ENCODE measurements around the gene KLHL1.
A peak's percentile ranks its signal among the peaks of the same experiment; 100 is the strongest.

The KLHL1 gene

GRCh38 chr13:69997061-69997460, 111.2 kb downstream of the KLHL1 start:
- H3K4me3 ChIP-seq (ENCODE audit: low read depth, low read length): no peak overlapping the region
- H3K23ac ChIP-seq (ENCODE audit: low read length): no peak overlapping the region
- H3K27ac ChIP-seq (ENCODE audit: low read depth, low read length): no peak overlapping the region
- no peaks in the 10 kb centered on the region for H3K79me2 ChIP-seq (ENCODE audit: control insufficient read depth, insufficient read depth, low read length, poor library complexity)
- no peak overlapping the region for H3K4ac ChIP-seq (ENCODE audit: low read depth, low read length)
- H3K9ac ChIP-seq (ENCODE audit: low read length): no peak overlapping the region
- no peak overlapping the region for H4K12ac ChIP-seq (ENCODE audit: low read depth, low read length)
- no peak for DNase-seq
- no peak overlapping the region for H2AK5ac ChIP-seq (ENCODE audit: low read length)
- no peak overlapping the region for H2AFZ ChIP-seq (ENCODE audit: insufficient read depth, low read length, poor library complexity)
- H3K27me3 ChIP-seq (ENCODE audit: insufficient read depth, low read length): no peaks in the 10 kb centered on the region
- H4K91ac ChIP-seq (ENCODE audit: low read depth, low read length): no peak overlapping the region
- H3K4me1 ChIP-seq (ENCODE audit: control insufficient read depth in 1 of 2, insufficient read depth in 2 of 2, low read length in 2 of 2): no peaks in the 10 kb centered on the region
- H3K18ac ChIP-seq (ENCODE audit: low read length): no peak overlapping the region
- WGBS (ENCODE audit: extremely low coverage, insufficient coverage, insufficient read length): no CpG with 5 or more reads among the region's 4 CpGs
- no peaks in the 10 kb centered on the region for H3K79me1 ChIP-seq (ENCODE audit: low read length)
- no peaks in the 10 kb centered on the region for H3K36me3 ChIP-seq (ENCODE audit: control insufficient read depth in 1 of 2, insufficient read depth in 2 of 2, low read length in 2 of 2)
- H2BK12ac ChIP-seq (ENCODE audit: low read length): no peak overlapping the region
- no peak overlapping the region for H2BK5ac ChIP-seq (ENCODE audit: low read depth, low read length, poor library complexity)
- no peak overlapping the region for H3K14ac ChIP-seq (ENCODE audit: low read length)
- H2BK120ac ChIP-seq (ENCODE audit: insufficient read depth, low read length, poor library complexity): no peak overlapping the region
- H3K4me2 ChIP-seq (ENCODE audit: low read length): no peak overlapping the region
- no peak overlapping the region for H4K8ac ChIP-seq (ENCODE audit: low read depth, low read length)
- H3K9me3 ChIP-seq (ENCODE audit: insufficient read depth, low read depth, low read length): no peaks in the 10 kb centered on the region

- Histone ChIP-seq H3K4me2 (ENCODE audit: low read length) (no peak overlapping the region), H2BK12ac (ENCODE audit: low read length) (no peak overlapping the region), H2BK120ac (ENCODE audit: insufficient read depth, low read length, poor library complexity) (no peak overlapping the region), H4K12ac (ENCODE audit: low read depth, low read length) (no peak overlapping the region), H3K4me3 (ENCODE audit: low read depth, low read length) (no peak overlapping the region), H3K14ac (ENCODE audit: low read length) (no peak overlapping the region), H3K4me1 (ENCODE audit: control insufficient read depth in 1 of 2, insufficient read depth in 2 of 2, low read length in 2 of 2) (no peaks in the 10 kb centered on the region), H2AK5ac (ENCODE audit: low read length) (no peak overlapping the region), H3K36me3 (ENCODE audit: control insufficient read depth in 1 of 2, insufficient read depth in 2 of 2, low read length in 2 of 2) (no peaks in the 10 kb centered on the region), H2AFZ (ENCODE audit: insufficient read depth, low read length, poor library complexity) (no peak overlapping the region), H3K27me3 (ENCODE audit: insufficient read depth, low read length) (no peaks in the 10 kb centered on the region), H4K91ac (ENCODE audit: low read depth, low read length) (no peak overlapping the region), H4K8ac (ENCODE audit: low read depth, low read length) (no peak overlapping the region), H3K79me1 (ENCODE audit: low read length) (no peaks in the 10 kb centered on the region), H3K18ac (ENCODE audit: low read length) (no peak overlapping the region), H3K79me2 (ENCODE audit: control insufficient read depth, insufficient read depth, low read length, poor library complexity) (no peaks in the 10 kb centered on the region), H3K23ac (ENCODE audit: low read length) (no peak overlapping the region), H3K27ac (ENCODE audit: low read depth, low read length) (no peak overlapping the region), H3K9me3 (ENCODE audit: insufficient read depth, low read depth, low read length) (no peaks in the 10 kb centered on the region), H3K9ac (ENCODE audit: low read length) (no peak overlapping the region), H2BK5ac (ENCODE audit: low read depth, low read length, poor library complexity) (no peak overlapping the region), H3K4ac (ENCODE audit: low read depth, low read length) (no peak overlapping the region)
- DNase-seq: no peak
These were observed 127.5 kb downstream of the KLHL1 start for GRCh38 chr13:69980799-69981198.

- H3K18ac ChIP-seq (ENCODE audit: low read length): no peak overlapping the region
- no peaks in the 10 kb centered on the region for H3K36me3 ChIP-seq (ENCODE audit: control insufficient read depth in 1 of 2, insufficient read depth in 2 of 2, low read length in 2 of 2)
- H3K4me3 ChIP-seq (ENCODE audit: low read depth, low read length): no peak overlapping the region
- H2BK5ac ChIP-seq (ENCODE audit: low read depth, low read length, poor library complexity): no peak overlapping the region
- H3K27me3 ChIP-seq (ENCODE audit: insufficient read depth, low read length): no peaks in the 10 kb centered on the region
- H3K27ac ChIP-seq (ENCODE audit: low read depth, low read length): no peak overlapping the region
- H3K9me3 ChIP-seq (ENCODE audit: insufficient read depth, low read depth, low read length): no peaks in the 10 kb centered on the region
- no peak overlapping the region for H4K12ac ChIP-seq (ENCODE audit: low read depth, low read length)
- no peaks in the 10 kb centered on the region for H3K79me2 ChIP-seq (ENCODE audit: control insufficient read depth, insufficient read depth, low read length, poor library complexity)
- DNase-seq: peak in 1 of 2 donors; percentile 72
- no CpG with 5 or more reads among the region's 2 CpGs for WGBS (ENCODE audit: extremely low coverage, insufficient coverage, insufficient read length)
- H2AFZ ChIP-seq (ENCODE audit: insufficient read depth, low read length, poor library complexity): no peak overlapping the region
- no peak overlapping the region for H3K9ac ChIP-seq (ENCODE audit: low read length)
- H4K91ac ChIP-seq (ENCODE audit: low read depth, low read length): no peak overlapping the region
- H3K4ac ChIP-seq (ENCODE audit: low read depth, low read length): no peak overlapping the region
- H4K8ac ChIP-seq (ENCODE audit: low read depth, low read length): no peak overlapping the region
- H2BK12ac ChIP-seq (ENCODE audit: low read length): no peak overlapping the region
- H3K4me2 ChIP-seq (ENCODE audit: low read length): no peak overlapping the region
- H3K4me1 ChIP-seq (ENCODE audit: control insufficient read depth in 1 of 2, insufficient read depth in 2 of 2, low read length in 2 of 2): no peaks in the 10 kb centered on the region
- H3K23ac ChIP-seq (ENCODE audit: low read length): no peak overlapping the region
- no peaks in the 10 kb centered on the region for H3K79me1 ChIP-seq (ENCODE audit: low read length)
- no peak overlapping the region for H2BK120ac ChIP-seq (ENCODE audit: insufficient read depth, low read length, poor library complexity)
- no peak overlapping the region for H2AK5ac ChIP-seq (ENCODE audit: low read length)
- H3K14ac ChIP-seq (ENCODE audit: low read length): no peak overlapping the region
These were observed 132.8 kb downstream of the KLHL1 start for GRCh38 chr13:69975496-69975895.

GRCh38 chr13:69970520-69970919, 137.7 kb downstream of the KLHL1 start:
- Histone ChIP-seq H3K4me3 (ENCODE audit: low read depth, low read length) (no peak overlapping the region), H3K9ac (ENCODE audit: low read length) (no peak overlapping the region), H3K4ac (ENCODE audit: low read depth, low read length) (no peak overlapping the region), H2BK5ac (ENCODE audit: low read depth, low read length, poor library complexity) (no peak overlapping the region), H3K36me3 (ENCODE audit: control insufficient read depth in 1 of 2, insufficient read depth in 2 of 2, low read length in 2 of 2) (no peaks in the 10 kb centered on the region), H3K79me1 (ENCODE audit: low read length) (no peaks in the 10 kb centered on the region), H2BK120ac (ENCODE audit: insufficient read depth, low read length, poor library complexity) (no peak overlapping the region), H3K14ac (ENCODE audit: low read length) (no peak overlapping the region), H3K4me1 (ENCODE audit: control insufficient read depth in 1 of 2, insufficient read depth in 2 of 2, low read length in 2 of 2) (no peaks in the 10 kb centered on the region), H3K23ac (ENCODE audit: low read length) (no peak overlapping the region), H3K4me2 (ENCODE audit: low read length) (no peak overlapping the region), H3K79me2 (ENCODE audit: control insufficient read depth, insufficient read depth, low read length, poor library complexity) (no peaks in the 10 kb centered on the region), H3K18ac (ENCODE audit: low read length) (no peak overlapping the region), H4K91ac (ENCODE audit: low read depth, low read length) (no peak overlapping the region), H3K9me3 (ENCODE audit: insufficient read depth, low read depth, low read length) (no peaks in the 10 kb centered on the region), H2AK5ac (ENCODE audit: low read length) (no peak overlapping the region), H3K27ac (ENCODE audit: low read depth, low read length) (no peak overlapping the region), H2AFZ (ENCODE audit: insufficient read depth, low read length, poor library complexity) (no peak overlapping the region), H4K8ac (ENCODE audit: low read depth, low read length) (peak overlapping the region; percentile 2), H2BK12ac (ENCODE audit: low read length) (no peak overlapping the region), H3K27me3 (ENCODE audit: insufficient read depth, low read length) (no peaks in the 10 kb centered on the region), H4K12ac (ENCODE audit: low read depth, low read length) (no peak overlapping the region)
- DNase-seq: peak in 1 of 2 donors; percentile 24
- no CpG with 5 or more reads among the region's 2 CpGs for WGBS (ENCODE audit: extremely low coverage, insufficient coverage, insufficient read length)

All from trophoblast cell (in vitro differentiated cells and primary cell).